Measurements from ENCODE around the gene SERPING1.

GRCh38 chr11:57639321-57640067 is 42.0 kb downstream of the SERPING1 start:
- TF ChIP-seq POLR2AphosphoS5 (IDR thresholded peaks at IDR 0.05) (no peak), POLR2A (IDR thresholded peaks at IDR 0.05) (no peak), CTCF (IDR thresholded peaks at IDR 0.05) (no peak)

Data from breast epithelium (tissue), 3 donors.